Uterus (tissue), 4 donors: ENCODE results near the gene RTF2. TPM values are rescaled to one million over a fixed set of nuclear protein-coding genes. Genes with fewer than 3 reads are reported as not detected.

Source experiments
- DNase-seq, 2 donors: peaks; one replicate each; pipeline ENCODE4 v3.0.0-alpha.2; 2019 to 2020
- H3K27ac ChIP-seq, 2 donors: fragments of 200-600 bp; sonication (generic); 1 replicate in 1 of 2; 2 replicates in 1 of 2; pipeline ENCODE4 v1.5.1; 2016 to 2018
- H3K27me3 ChIP-seq, 2 donors: fragments of 200-600 bp; sonication (generic); one replicate each; pipeline ENCODE4 v1.5.1; 2018 to 2019; ENCODE audit warnings: control low read depth in 1 of 2
- H3K36me3 ChIP-seq, 2 donors: fragments of 200-600 bp; sonication (generic); one replicate each; pipeline ENCODE4 v1.5.1; 2019; ENCODE audit warnings: control low read depth in 1 of 2
- H3K4me1 ChIP-seq, 2 donors: fragments of 200-600 bp; sonication (generic); one replicate each; pipeline ENCODE4 v1.5.1; 2018 to 2019; ENCODE audit warnings: control low read depth in 1 of 2
- H3K4me3 ChIP-seq, 2 donors: fragments of 200-600 bp; sonication (generic); 1 replicate in 1 of 2; 2 replicates in 1 of 2; pipeline ENCODE4 v1.5.1; 2018 to 2019; ENCODE audit warnings: mild to moderate bottlenecking in 1 of 2
- H3K9me3 ChIP-seq, 2 donors: fragments of 200-600 bp; sonication (generic); one replicate each; pipeline ENCODE4 v1.5.1; 2019; ENCODE audit warnings: control low read depth in 1 of 2
- CTCF ChIP-seq, 4 experiments: fragments of 200-600 bp in 2 of 4; fragments of 450-650 bp in 2 of 4; sonication (generic) in 2 of 4; IDR thresholded peaks; one replicate each; pipeline ENCODE4 v1.5.1; 2016 to 2019; ENCODE audit warnings: antibody characterized with exemption in 4 of 4, mild to moderate bottlenecking in 2 of 4, moderate library complexity in 1 of 4
- POLR2A ChIP-seq, 2 donors: fragments of 450-650 bp; IDR thresholded peaks; one replicate each; pipeline ENCODE4 v1.6.1; 2016; ENCODE audit warnings: antibody characterized with exemption in 2 of 2, mild to moderate bottlenecking in 1 of 2, moderate library complexity in 1 of 2
- intact Hi-C: fragments of 100-400 bp; cut with DNase I; formaldehyde crosslinking; loops from one replicate; pipeline ENCODE4 v1.15.1; 2023; ENCODE audit warnings: low total_unique reads
- total RNA-seq, 4 donors: library from RNA; depleted of rRNA in 3 of 4; stranded (reverse); fragments of >200 nt in 3 of 4; gene quantifications; one replicate each; pipeline versions ENCODE4 v1.1.0 to v1.2.4, GENCODE V29; 2014 to 2023
- donor health status: DM: yes; HTN: yes; CAD: no.

Gene RTF2
- total RNA-seq, 4 donors from 2014 or later: 27.4 to 86.6 (median 69.6) TPM

DNA sequence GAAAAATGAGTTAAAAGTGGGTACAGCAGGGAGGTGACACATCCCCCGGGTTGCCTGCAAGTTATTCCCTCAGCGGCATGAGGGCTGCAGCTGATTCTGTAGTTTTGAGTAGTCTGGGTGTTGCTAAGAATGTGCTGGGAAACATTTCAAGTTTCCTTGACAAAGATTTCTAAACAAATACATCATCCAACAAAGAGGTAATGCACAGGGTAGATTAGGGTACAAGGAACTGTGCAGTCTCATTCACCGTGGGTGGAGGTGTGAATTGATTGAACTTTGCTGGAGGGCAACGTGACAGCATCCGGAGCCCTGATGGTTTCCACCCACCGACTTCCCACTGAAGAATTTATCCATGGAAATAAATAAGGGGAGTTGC lies 34.6 kb upstream of the RTF2 start:
- H3K27ac ChIP-seq: no peak overlapping the region
- DNase-seq: no peak
- no peaks in the 10 kb centered on the region for H3K4me1 ChIP-seq
- no peaks in the 10 kb centered on the region for H3K36me3 ChIP-seq
- no peak overlapping the region for H3K4me3 ChIP-seq
- TF ChIP-seq POLR2A (IDR thresholded peaks at IDR 0.05): no peak
- TF ChIP-seq CTCF (IDR thresholded peaks at IDR 0.05): no peak
- intact Hi-C loops: no loop called here
- no peaks in the 10 kb centered on the region for H3K27me3 ChIP-seq
- H3K9me3 ChIP-seq: no peaks in the 10 kb centered on the region

- DNase-seq: no peak
- H3K4me1 ChIP-seq: no peaks in the 10 kb centered on the region
- H3K36me3 ChIP-seq: no peaks in the 10 kb centered on the region
- H3K9me3 ChIP-seq: no peaks in the 10 kb centered on the region
- no peak overlapping the region for H3K4me3 ChIP-seq
- TF ChIP-seq POLR2A (IDR thresholded peaks at IDR 0.05) (no peak), CTCF (IDR thresholded peaks at IDR 0.05) (no peak)
- intact Hi-C loops: no loop called here
- H3K27ac ChIP-seq: no peak overlapping the region
- H3K27me3 ChIP-seq: no peaks in the 10 kb centered on the region
Measured at GRCh38 chr20:56437196-56437960, 31.0 kb upstream of the RTF2 start.

DNA sequence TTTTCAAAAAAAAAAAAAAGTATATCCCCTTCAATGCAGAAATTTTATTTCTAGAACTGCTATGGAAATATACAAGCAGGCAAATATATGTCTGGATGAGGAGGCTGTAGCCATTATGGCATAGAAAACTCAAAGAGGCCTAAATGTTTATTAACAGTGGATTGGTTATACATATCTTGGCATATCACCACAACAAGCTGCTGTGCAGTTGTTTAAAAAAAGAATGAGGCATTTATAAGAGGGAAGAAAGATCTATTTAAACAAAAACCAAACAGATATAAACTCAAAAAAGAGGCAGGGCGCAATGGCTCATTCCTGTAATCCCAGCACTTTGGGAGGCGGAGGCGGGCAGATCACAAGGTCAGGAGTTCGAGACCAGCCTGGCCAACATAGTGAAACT lies 30.1 kb upstream of the RTF2 start:
- Histone ChIP-seq H3K4me3 (no peak overlapping the region), H3K9me3 (no peaks in the 10 kb centered on the region), H3K36me3 (no peaks in the 10 kb centered on the region), H3K4me1 (no peaks in the 10 kb centered on the region), H3K27me3 (no peaks in the 10 kb centered on the region), H3K27ac (no peak overlapping the region)
- intact Hi-C loops: no loop called here
- no peak for DNase-seq
- no peak for TF ChIP-seq CTCF (IDR thresholded peaks at IDR 0.05)

DNA sequence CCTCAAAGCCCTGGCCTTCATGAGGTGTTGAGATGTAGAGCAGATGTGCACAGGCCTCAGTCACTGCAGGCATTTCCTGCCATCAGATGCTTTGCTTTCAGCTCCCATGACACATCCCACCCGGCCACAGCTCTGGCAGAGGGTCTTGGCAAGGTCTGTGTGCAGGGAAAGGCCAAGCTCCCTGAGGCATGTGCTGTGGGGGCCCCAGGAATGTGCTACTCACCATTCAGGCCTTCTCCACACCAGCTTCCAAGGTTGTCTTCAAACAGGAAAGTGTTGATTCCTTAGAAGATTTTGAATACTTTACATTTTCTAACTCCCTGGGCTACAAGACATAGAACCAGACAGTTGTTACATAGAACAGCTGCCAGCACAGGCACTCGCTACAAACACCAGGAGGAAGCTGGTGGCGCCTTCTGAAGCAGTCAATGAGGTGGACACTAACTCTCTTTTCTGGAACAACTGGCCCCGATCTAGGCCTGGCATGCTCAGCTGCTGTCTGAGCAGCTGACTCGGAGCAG lies 28.6 kb upstream of the RTF2 start:
- no peak overlapping the region for H3K27ac ChIP-seq
- no peaks in the 10 kb centered on the region for H3K36me3 ChIP-seq
- intact Hi-C loops: no loop called here
- H3K4me1 ChIP-seq: no peaks in the 10 kb centered on the region
- H3K4me3 ChIP-seq: no peak overlapping the region
- TF ChIP-seq POLR2A (IDR thresholded peaks at IDR 0.05): no peak
- no peak for TF ChIP-seq CTCF (IDR thresholded peaks at IDR 0.05)
- H3K27me3 ChIP-seq: no peaks in the 10 kb centered on the region
- DNase-seq: no peak
- H3K9me3 ChIP-seq: no peaks in the 10 kb centered on the region

DNA sequence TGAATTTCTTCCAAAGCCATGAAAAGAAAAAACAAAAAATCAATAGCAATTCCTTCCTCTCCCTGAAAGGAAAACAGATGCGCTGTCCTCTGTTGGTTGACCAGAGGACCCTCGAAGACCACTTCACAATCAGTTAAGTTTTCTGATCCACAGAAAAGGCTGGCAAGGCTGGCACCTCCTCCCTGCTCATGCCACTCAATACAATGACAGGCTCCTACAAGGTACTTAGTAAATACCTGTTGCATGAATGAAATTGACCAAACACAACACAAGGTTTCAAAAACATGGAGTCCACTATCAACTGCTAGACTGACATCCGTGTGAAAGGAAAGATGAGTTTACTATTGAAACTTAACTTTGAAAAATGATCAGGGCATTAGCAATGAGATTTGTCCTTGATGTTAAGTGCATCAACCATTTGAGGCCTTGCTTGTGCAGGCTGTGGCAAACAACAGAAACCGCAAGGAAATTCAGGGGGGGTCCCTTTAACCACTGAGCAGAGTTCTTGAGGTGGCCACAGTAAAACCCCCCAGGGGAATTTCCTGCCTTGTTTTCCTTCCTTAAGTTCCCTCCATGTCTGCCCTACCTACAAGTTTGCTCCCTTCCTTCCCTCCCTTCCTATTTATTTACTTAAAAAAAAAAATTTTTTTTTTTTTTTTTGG lies 27.9 kb upstream of the RTF2 start:
- intact Hi-C loops: no loop called here
- Histone ChIP-seq H3K4me1 (no peaks in the 10 kb centered on the region), H3K27me3 (no peaks in the 10 kb centered on the region), H3K4me3 (no peak overlapping the region), H3K27ac (no peak overlapping the region), H3K9me3 (no peaks in the 10 kb centered on the region), H3K36me3 (no peaks in the 10 kb centered on the region)
- TF ChIP-seq CTCF (IDR thresholded peaks at IDR 0.05): no peak
- TF ChIP-seq POLR2A (IDR thresholded peaks at IDR 0.05): no peak
- DNase-seq: no peak
